ACC112 (cell line): Measurements from ENCODE around the gene C3.
"Not testable (repeated sequence)": the region's sequence is repeated elsewhere in the genome, so short reads cannot be mapped to it uniquely, and the experiment has no call there.

ENCODE experiments used
- H2AFZ ChIP-seq: fragments of 200-600 bp; sonication (generic); one replicate; pipeline ENCODE4 v1.6.0; 2017; ENCODE audit warnings: antibody characterized with exemption, low read length; ENCODE audit not compliant: unreplicated experiment
- H3K27ac ChIP-seq: fragments of 200-600 bp; sonication (generic); 2 replicates; pipeline ENCODE4 v1.5.1; 2014; ENCODE audit warnings: low read depth, mild to moderate bottlenecking, antibody characterized with exemption, low read length, moderate library complexity
- H3K27me3 ChIP-seq: fragments of 200-600 bp; sonication (generic); 2 replicates; pipeline ENCODE4 v1.6.1; 2014; ENCODE audit warnings: mild to moderate bottlenecking, antibody characterized with exemption, low read length, moderate library complexity, mixed read lengths; ENCODE audit not compliant: insufficient read depth
- H3K36me3 ChIP-seq: fragments of 200-600 bp; sonication (generic); 2 replicates; pipeline ENCODE4 v1.6.1; 2016; ENCODE audit warnings: mild to moderate bottlenecking, antibody characterized with exemption, low read length, moderate library complexity, mixed read lengths; ENCODE audit not compliant: insufficient read depth
- H3K4me1 ChIP-seq: fragments of 200-600 bp; sonication (generic); one replicate; pipeline ENCODE4 v1.6.1; 2016; ENCODE audit warnings: low read length, mixed read lengths; ENCODE audit not compliant: insufficient read depth, unreplicated experiment, control insufficient read depth
- H3K4me3 ChIP-seq: fragments of 200-600 bp; sonication (generic); 2 replicates; pipeline ENCODE4 v1.5.1; 2014; ENCODE audit warnings: mild to moderate bottlenecking, low read depth, low read length
- H3K79me2 ChIP-seq: fragments of 200-600 bp; sonication (generic); one replicate; pipeline ENCODE4 v1.6.0; 2016; ENCODE audit warnings: low read length; ENCODE audit not compliant: control insufficient read depth, unreplicated experiment, insufficient read depth

The C3 gene

DNA sequence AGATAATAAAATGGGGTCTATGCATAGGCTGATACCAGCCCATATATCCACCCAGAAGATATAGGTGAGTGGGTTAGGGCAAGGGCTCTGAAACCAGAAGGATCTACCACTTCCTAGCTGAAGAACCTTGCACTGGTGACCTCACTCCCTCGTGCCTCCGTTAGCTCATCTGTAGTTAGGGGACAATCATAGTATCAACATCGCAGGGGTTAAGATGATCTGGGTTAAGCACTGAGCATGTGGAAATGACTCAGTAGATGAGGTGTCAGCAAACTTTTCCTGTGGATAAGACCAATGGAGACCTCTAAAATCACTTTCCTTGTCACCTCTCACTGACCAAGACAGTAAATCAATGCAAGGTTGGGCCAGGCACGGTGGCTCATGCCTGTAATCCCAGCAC, 81.0 kb downstream of the C3 start:
- no peak overlapping the region for H3K4me3 ChIP-seq
- no peaks in the 10 kb centered on the region for H3K79me2 ChIP-seq
- no peaks in the 10 kb centered on the region for H3K36me3 ChIP-seq
- H3K4me1 ChIP-seq = peaks cover 7% of the 10 kb centered on the region
- H3K27ac ChIP-seq = no peak overlapping the region
- H3K27me3 ChIP-seq = no peaks in the 10 kb centered on the region
- H2AFZ ChIP-seq = no peak overlapping the region

DNA sequence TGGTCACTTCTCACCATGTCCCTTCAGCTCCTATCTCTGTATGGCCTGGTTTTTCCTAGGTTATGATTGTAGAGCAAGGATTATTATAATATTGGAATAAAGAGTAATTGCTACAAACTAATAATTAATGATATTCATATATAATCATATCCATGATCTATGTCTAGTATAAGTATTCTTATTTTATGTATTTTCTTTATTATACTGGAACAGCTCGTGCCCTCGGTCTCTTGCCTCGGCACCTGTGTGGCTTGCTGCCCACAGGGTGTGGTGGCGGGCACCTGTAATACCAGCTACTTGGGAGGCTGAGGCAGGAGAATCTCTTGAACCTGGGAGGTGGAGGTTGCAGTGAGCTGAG, 87.0 kb downstream of the C3 start:
- not testable (repeated sequence) for H3K27me3 ChIP-seq, H3K79me2 ChIP-seq, H2AFZ ChIP-seq, H3K4me1 ChIP-seq, H3K36me3 ChIP-seq, H3K4me3 ChIP-seq, H3K27ac ChIP-seq

GRCh38 chr19:6632747-6633455, 87.5 kb downstream of the C3 start:
- not testable (repeated sequence) for H3K36me3 ChIP-seq, H2AFZ ChIP-seq, H3K27ac ChIP-seq, H3K4me1 ChIP-seq, H3K27me3 ChIP-seq, H3K4me3 ChIP-seq, H3K79me2 ChIP-seq

- H3K27me3 ChIP-seq = no peaks in the 10 kb centered on the region
- H3K36me3 ChIP-seq = no peaks in the 10 kb centered on the region
- H2AFZ ChIP-seq = no peak overlapping the region
- no peak overlapping the region for H3K27ac ChIP-seq
- H3K79me2 ChIP-seq = no peaks in the 10 kb centered on the region
- no peaks in the 10 kb centered on the region for H3K4me1 ChIP-seq
- no peak overlapping the region for H3K4me3 ChIP-seq
Observed at GRCh38 chr19:6632002-6632621, 88.3 kb downstream of the C3 start.
